Smooth muscle cell (in vitro differentiated cells): ENCODE data around the gene CBX2. TPM values are rescaled to one million over a fixed set of nuclear protein-coding genes. Genes with fewer than 3 reads are reported as not detected.

Source experiments
- DNase-seq: peaks from one replicate; lab custom pipeline; 2025; ENCODE audit not compliant: unreplicated experiment; lab: John Stamatoyannopoulos, UW
- H2AFZ ChIP-seq: fragments of 200-600 bp; sonication (generic); 2 replicates; pipeline ENCODE4 v1.6.0; 2016; ENCODE audit warnings: antibody characterized with exemption, low read depth, mild to moderate bottlenecking
- H3F3A ChIP-seq: fragments of 200-600 bp; sonication (generic); 2 replicates; pipeline ENCODE4 v1.6.0; 2017; ENCODE audit warnings: antibody characterized with exemption, low read depth
- H3K27ac ChIP-seq: fragments of 200-600 bp; sonication (generic); 2 replicates; pipeline ENCODE4 v1.5.1; 2016; ENCODE audit warnings: low read depth, mild to moderate bottlenecking
- H3K27me3 ChIP-seq: fragments of 200-600 bp; sonication (generic); 2 replicates; pipeline ENCODE4 v1.6.1; 2016; ENCODE audit warnings: low read depth, mild to moderate bottlenecking
- H3K36me3 ChIP-seq: fragments of 200-600 bp; sonication (generic); 2 replicates; pipeline ENCODE4 v1.5.1; 2016; ENCODE audit warnings: low read depth
- H3K4me1 ChIP-seq: fragments of 200-600 bp; sonication (generic); 2 replicates; pipeline ENCODE4 v1.5.1; 2016; ENCODE audit warnings: low read depth
- H3K4me2 ChIP-seq: fragments of 200-600 bp; sonication (generic); 2 replicates; pipeline ENCODE4 v1.6.0; 2016; ENCODE audit warnings: mild to moderate bottlenecking
- H3K4me3 ChIP-seq: fragments of 200-600 bp; sonication (generic); 2 replicates; pipeline ENCODE4 v1.5.1; 2016; ENCODE audit warnings: mild to moderate bottlenecking
- H3K79me2 ChIP-seq: fragments of 200-600 bp; sonication (generic); 2 replicates; pipeline ENCODE4 v1.6.0; 2016; ENCODE audit warnings: low read depth, mild to moderate bottlenecking
- H3K9ac ChIP-seq: fragments of 200-600 bp; sonication (generic); 2 replicates; pipeline ENCODE4 v1.6.0; 2016; ENCODE audit warnings: low read depth
- H3K9me3 ChIP-seq: fragments of 200-600 bp; sonication (generic); replicated peaks from 2 replicates; pipeline ENCODE4 v1.5.1; 2016; ENCODE audit warnings: low read depth
- H4K20me1 ChIP-seq: fragments of 200-600 bp; sonication (generic); 2 replicates; pipeline ENCODE4 v1.6.0; 2016; ENCODE audit warnings: low read depth
- WGBS: methylation state at CpG from one replicate; pipeline ENCODE4 v1.1.7; 2016; ENCODE audit warnings: low lambda C conversion rate; 5-methylcytosine and 5-hydroxymethylcytosine counted together
- polyA plus RNA-seq: library from polyadenylated mRNA; unstranded; fragments of >200 nt; fragmentation: Nextera tagmentation; extraction: Ambion mirVana; gene quantifications from 2 replicates; pipeline ENCODE4 v1.2.1, GENCODE V29; 2016
- total RNA-seq: library from RNA; depleted of rRNA; stranded (reverse); fragments of >200 nt; gene quantifications from 2 replicates; pipeline ENCODE4 v1.2.3, GENCODE V29; 2014
- TF ChIP-seq, protein P1 (sequence below): fragments of 200-600 bp; sonication (generic); IDR thresholded peaks from 2 replicates; pipeline ENCODE4 v1.5.1; 2017; ENCODE audit warnings: borderline replicate concordance, mild to moderate bottlenecking, antibody characterized with exemption; ENCODE audit not compliant: insufficient read depth, poor library complexity, severe bottlenecking

Gene CBX2
- total and polyA plus RNA-seq, 2 experiments from 2014 or later, result 4.0 to 10.1 TPM

GRCh38 chr17:79826204-79826680 lies 48.3 kb downstream of the CBX2 start:
- Histone ChIP-seq H3F3A (peaks cover 10% of the 10 kb centered on the region), H3K79me2 (no peaks in the 10 kb centered on the region), H4K20me1 (no peaks in the 10 kb centered on the region), H3K36me3 (no peaks in the 10 kb centered on the region), H3K9me3 (no peaks in the 10 kb centered on the region), H3K4me3 (no peak overlapping the region), H3K27me3 (peaks cover 14% of the 10 kb centered on the region), H3K4me1 (no peaks in the 10 kb centered on the region), H3K9ac (no peak overlapping the region), H2AFZ (no peak overlapping the region), H3K27ac (no peak overlapping the region), H3K4me2 (no peak overlapping the region)
- TF ChIP-seq, protein P1, sequence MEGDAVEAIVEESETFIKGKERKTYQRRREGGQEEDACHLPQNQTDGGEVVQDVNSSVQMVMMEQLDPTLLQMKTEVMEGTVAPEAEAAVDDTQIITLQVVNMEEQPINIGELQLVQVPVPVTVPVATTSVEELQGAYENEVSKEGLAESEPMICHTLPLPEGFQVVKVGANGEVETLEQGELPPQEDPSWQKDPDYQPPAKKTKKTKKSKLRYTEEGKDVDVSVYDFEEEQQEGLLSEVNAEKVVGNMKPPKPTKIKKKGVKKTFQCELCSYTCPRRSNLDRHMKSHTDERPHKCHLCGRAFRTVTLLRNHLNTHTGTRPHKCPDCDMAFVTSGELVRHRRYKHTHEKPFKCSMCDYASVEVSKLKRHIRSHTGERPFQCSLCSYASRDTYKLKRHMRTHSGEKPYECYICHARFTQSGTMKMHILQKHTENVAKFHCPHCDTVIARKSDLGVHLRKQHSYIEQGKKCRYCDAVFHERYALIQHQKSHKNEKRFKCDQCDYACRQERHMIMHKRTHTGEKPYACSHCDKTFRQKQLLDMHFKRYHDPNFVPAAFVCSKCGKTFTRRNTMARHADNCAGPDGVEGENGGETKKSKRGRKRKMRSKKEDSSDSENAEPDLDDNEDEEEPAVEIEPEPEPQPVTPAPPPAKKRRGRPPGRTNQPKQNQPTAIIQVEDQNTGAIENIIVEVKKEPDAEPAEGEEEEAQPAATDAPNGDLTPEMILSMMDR, result no peak
- no peak for DNase-seq
- 58% methylated on average over 11 of the region's 11 CpGs for WGBS

GRCh38 chr17:79826841-79827578 lies 49.1 kb downstream of the CBX2 start:
- Histone ChIP-seq H3K27me3 (peaks cover 7% of the 10 kb centered on the region), H3K4me1 (peaks cover 6% of the 10 kb centered on the region), H3K27ac (no peak overlapping the region), H3K79me2 (no peaks in the 10 kb centered on the region), H3K36me3 (no peaks in the 10 kb centered on the region), H4K20me1 (no peaks in the 10 kb centered on the region), H3K9me3 (no peaks in the 10 kb centered on the region), H2AFZ (no peak overlapping the region), H3K4me3 (no peak overlapping the region), H3K9ac (no peak overlapping the region), H3F3A (peaks cover 10% of the 10 kb centered on the region), H3K4me2 (no peak overlapping the region)
- TF ChIP-seq, protein P1, result no peak
- 84% methylated on average over 26 of the region's 26 CpGs for WGBS
- DNase-seq, result no peak

DNA sequence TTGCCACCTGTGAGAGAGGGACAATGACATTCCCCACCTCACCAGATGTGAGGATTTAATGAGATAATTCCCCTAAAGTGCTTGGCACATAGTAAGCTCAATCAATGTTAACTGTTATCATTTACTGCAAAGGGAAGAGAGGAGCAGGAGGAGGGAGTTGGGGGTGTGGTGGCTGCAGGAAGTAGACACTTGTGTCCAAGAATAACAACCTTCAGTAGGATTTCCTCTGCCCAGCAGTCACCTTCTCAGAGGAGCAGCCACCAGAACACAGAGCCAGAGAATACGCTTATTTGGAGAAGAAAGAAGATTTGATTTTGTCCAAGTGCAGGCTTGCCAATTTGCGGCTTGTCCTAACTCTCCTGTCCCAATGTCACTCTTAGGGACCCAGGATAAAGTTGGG lies 51.1 kb downstream of the CBX2 start:
- 88% methylated on average over 2 of the region's 2 CpGs for WGBS
- no peak overlapping the region for H3K9ac ChIP-seq
- H3K9me3 ChIP-seq, result no peaks in the 10 kb centered on the region
- H3K4me3 ChIP-seq, result no peak overlapping the region
- TF ChIP-seq, protein P1, result no peak
- no peak overlapping the region for H3K27ac ChIP-seq
- no peaks in the 10 kb centered on the region for H3K36me3 ChIP-seq
- H3F3A ChIP-seq, result peaks cover 10% of the 10 kb centered on the region
- DNase-seq, result no peak
- peaks cover 22% of the 10 kb centered on the region for H3K4me1 ChIP-seq
- no peak overlapping the region for H2AFZ ChIP-seq
- peaks cover 18% of the 10 kb centered on the region for H4K20me1 ChIP-seq
- no peaks in the 10 kb centered on the region for H3K79me2 ChIP-seq
- no peak overlapping the region for H3K4me2 ChIP-seq
- peaks cover 4% of the 10 kb centered on the region for H3K27me3 ChIP-seq

GRCh38 chr17:79829457-79829856 lies 51.5 kb downstream of the CBX2 start:
- Histone ChIP-seq H3K27ac (no peak overlapping the region), H3K9ac (no peak overlapping the region), H3K4me3 (no peak overlapping the region), H3K4me1 (peaks cover 22% of the 10 kb centered on the region), H3K9me3 (no peaks in the 10 kb centered on the region), H3K4me2 (no peak overlapping the region), H3F3A (peaks cover 10% of the 10 kb centered on the region), H3K27me3 (peaks cover 5% of the 10 kb centered on the region), H4K20me1 (peaks cover 23% of the 10 kb centered on the region), H2AFZ (no peak overlapping the region), H3K79me2 (no peaks in the 10 kb centered on the region), H3K36me3 (no peaks in the 10 kb centered on the region)
- TF ChIP-seq, protein P1, result no peak
- 76% methylated on average over 2 of the region's 2 CpGs for WGBS
- DNase-seq, result no peak
